Astrocyte (in vitro differentiated cells and primary cell): Measurements from ENCODE around the gene TRANK1.

Experiments
- EZH2 ChIP-seq: IDR thresholded peaks from 2 replicates; pipeline ENCODE4 v1.6.1; 2012; ENCODE audit warnings: mild to moderate bottlenecking, low read length, inconsistent platforms; ENCODE audit not compliant: insufficient read depth
- TF ChIP-seq, protein P1 (sequence below): IDR thresholded peaks from 2 replicates; pipeline ENCODE4 v1.5.1; 2011; ENCODE audit warnings: low read depth, mild to moderate bottlenecking, inconsistent platforms, low read length, moderate library complexity; ENCODE audit not compliant: insufficient read depth

DNA sequence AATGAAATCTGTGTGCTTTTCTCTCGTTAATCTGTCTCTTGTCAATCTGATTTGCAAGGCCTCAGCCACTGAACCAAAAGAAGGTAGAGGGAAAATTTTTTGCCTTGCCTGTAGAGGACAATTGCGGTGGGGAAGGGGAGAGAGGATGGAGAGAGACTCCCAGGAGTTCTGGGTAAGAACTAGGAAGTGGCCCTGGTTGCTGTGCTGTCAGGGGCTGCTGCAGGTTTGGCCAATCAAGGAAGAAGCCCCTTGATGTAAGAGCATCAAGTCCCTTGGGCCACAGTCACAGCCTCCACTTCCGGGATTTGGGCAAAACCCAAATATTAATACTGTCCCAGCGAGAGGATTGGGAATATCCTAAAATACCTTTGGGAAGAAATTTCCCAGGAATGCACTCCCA lies 43.3 kb downstream of the TRANK1 start:
- no peak for TF ChIP-seq EZH2
- TF ChIP-seq, protein P1, sequence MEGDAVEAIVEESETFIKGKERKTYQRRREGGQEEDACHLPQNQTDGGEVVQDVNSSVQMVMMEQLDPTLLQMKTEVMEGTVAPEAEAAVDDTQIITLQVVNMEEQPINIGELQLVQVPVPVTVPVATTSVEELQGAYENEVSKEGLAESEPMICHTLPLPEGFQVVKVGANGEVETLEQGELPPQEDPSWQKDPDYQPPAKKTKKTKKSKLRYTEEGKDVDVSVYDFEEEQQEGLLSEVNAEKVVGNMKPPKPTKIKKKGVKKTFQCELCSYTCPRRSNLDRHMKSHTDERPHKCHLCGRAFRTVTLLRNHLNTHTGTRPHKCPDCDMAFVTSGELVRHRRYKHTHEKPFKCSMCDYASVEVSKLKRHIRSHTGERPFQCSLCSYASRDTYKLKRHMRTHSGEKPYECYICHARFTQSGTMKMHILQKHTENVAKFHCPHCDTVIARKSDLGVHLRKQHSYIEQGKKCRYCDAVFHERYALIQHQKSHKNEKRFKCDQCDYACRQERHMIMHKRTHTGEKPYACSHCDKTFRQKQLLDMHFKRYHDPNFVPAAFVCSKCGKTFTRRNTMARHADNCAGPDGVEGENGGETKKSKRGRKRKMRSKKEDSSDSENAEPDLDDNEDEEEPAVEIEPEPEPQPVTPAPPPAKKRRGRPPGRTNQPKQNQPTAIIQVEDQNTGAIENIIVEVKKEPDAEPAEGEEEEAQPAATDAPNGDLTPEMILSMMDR = no peak
